Measurements from ENCODE around the gene ARHGAP42.

The ARHGAP42 gene

GRCh38 chr11:100805506-100806199 lies 118.6 kb downstream of the ARHGAP42 start:
- no peak for FAIRE-seq

GRCh38 chr11:100806296-100806695 lies 119.2 kb downstream of the ARHGAP42 start:
- FAIRE-seq: no peak

- no peak for FAIRE-seq
Observed at GRCh38 chr11:100808904-100809491, 121.9 kb downstream of the ARHGAP42 start.

DNA sequence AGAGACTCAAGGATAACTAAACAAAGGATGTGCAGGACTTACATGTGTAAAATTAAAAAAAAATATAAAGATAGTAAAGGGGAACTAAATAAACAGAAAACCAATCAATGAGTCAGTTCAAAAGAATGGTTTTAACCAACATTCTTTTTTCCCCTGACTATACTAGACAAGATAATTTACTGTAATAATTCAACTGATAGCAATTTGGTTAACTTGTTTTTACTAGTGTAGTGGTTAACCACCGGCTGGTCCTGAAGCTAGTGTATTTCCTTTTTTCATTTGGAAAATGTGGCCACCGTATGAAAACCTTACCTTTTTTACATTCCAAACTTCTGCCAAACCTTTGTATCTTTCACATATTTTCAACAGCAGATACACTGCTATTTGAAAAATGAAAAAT lies 123.1 kb downstream of the ARHGAP42 start:
- peak; percentile 18 for FAIRE-seq

- FAIRE-seq: no peak
Observed at GRCh38 chr11:100810666-100811065, 123.6 kb downstream of the ARHGAP42 start.

DNA sequence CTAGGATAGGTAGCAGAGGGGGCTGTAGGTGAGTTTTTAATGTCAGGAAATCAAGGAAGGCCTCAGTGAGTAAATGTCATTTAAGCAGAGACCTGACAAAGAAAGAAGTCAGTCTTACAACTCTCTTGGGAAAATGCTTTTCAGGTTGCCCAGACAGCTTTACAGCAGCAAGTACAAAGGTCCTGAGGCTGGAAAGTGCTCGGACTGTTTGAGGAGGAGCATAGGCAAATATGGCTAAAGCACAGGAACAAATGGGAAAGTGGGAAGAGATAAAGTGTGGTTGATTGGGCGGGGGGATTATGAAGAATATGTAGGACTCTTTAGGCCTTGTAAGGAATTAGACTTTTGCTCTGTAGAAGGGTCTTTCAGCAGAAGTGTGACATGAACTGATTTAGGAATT lies 125.4 kb downstream of the ARHGAP42 start:
- FAIRE-seq: no peak

DNA sequence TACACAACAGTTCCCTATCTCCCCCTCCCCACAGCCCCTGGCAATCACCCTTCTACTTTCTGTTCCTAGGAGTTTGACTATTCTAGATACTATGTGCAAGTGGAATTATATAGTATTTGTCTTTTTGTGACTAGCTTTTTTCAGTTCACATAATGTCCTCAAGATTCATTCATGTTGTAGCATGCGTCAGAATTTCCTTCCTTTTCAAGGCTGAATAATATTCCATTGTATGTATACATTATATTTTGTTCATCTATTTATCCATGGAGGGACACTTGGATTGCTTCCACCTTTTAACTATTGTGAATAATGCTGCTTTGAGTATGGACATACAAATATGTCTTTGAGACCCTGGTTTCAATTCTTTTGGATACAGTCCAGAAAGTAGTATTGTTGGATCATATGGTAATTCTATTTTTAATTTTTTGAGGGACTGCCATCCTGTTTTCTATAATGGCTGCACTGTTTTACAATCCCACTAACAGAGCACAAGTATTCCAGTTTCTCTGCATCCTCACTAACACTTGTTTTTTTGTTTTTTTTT lies 128.8 kb downstream of the ARHGAP42 start:
- FAIRE-seq: no peak

- FAIRE-seq: no peak
Observed at GRCh38 chr11:100816823-100817222, 129.7 kb downstream of the ARHGAP42 start.

DNA sequence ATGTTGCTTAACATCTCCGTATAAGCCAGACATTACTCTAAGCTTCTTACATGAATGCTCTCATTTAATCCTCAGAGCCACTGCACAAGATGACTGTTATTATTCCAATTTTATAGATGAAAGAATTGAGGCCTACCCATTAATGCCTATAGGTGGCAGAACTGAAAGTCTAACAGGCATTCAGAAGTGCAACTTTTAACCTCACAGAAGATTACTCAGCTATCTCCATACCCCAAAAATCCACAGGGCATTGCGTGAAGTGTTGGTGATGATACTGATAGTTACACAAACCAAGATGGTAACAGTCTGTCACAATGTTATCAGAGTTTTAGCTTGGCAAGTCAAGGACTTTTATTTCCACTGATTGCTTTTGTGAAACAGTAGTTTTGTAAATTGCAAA lies 130.5 kb downstream of the ARHGAP42 start:
- no peak for FAIRE-seq

DNA sequence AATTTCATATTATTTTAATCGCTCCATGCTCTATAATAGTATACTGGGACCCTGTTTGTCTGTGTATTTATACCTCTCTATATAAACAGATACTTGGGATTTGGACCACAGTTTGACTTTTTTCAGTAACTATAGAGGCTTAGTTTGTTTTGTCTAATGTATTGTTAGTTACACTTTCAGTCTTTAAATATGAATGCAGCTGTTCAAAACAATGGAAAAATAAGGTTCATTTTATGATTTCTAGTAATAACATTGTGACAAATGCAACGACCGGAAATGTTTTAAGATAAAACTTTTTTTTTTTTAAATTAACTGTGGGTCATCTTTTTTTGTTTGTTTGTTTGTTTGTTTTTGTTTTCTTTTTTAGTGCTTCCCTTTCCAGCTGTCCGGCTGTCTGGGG lies 133.5 kb downstream of the ARHGAP42 start:
- no peak for FAIRE-seq

- no peak for FAIRE-seq
Observed at GRCh38 chr11:100821198-100821597, 134.1 kb downstream of the ARHGAP42 start.

- no peak for FAIRE-seq
Observed at GRCh38 chr11:100823360-100823759, 136.3 kb downstream of the ARHGAP42 start.

DNA sequence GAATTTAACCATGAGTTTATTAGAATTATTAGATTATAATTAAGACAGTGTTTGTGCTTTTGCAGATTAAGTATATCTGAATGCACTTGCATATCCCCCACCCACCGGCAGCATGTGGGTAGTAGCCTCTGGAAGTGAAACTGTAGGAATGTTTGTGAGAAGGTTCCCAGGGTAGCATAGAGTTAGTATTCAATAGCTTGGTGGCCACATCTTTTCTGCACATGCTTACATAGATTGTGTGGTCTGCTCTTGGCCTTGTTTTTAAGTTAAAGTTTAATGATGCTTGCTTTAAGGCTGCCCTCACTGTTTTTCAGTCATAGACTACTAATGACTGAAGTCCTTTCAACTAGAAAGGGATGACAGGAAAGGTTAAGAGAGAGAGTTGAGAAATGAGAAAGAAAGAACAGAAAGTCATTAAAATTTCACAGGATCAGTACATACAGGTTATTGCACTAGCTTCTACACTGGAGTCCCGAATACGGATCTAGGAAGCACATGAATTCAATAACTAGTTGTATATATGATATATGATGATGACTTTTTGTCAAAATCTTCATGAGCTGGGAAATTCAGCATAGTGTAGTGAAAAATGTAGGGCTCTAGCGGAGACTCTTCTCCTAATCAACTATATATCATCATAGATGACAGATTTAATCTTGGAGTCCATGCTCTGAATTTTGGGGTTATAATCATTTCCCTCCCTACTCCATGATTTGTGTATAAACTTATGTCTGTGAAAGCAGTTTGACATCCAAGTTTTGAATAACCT lies 137.1 kb downstream of the ARHGAP42 start:
- no peak for FAIRE-seq

DNA sequence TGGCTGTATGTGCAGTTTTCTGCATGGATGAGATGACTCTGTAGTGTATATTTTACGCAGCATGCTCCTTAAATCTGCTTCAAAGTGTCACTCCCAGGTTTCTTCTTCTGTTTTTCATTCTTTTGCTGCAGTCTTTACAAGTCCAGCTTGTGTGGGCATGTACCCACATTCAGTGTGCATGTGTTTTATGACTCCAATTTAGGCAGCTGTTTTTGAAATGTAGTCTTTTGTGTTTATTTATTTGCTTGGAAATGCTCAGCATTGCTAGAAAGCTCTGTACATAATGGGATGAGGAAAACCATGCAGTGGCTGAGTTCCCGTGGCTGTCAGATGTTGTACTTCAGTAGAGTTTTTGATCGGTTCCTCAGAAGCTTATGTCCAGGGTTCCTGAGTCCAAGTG lies 138.5 kb downstream of the ARHGAP42 start:
- no peak for FAIRE-seq

DNA sequence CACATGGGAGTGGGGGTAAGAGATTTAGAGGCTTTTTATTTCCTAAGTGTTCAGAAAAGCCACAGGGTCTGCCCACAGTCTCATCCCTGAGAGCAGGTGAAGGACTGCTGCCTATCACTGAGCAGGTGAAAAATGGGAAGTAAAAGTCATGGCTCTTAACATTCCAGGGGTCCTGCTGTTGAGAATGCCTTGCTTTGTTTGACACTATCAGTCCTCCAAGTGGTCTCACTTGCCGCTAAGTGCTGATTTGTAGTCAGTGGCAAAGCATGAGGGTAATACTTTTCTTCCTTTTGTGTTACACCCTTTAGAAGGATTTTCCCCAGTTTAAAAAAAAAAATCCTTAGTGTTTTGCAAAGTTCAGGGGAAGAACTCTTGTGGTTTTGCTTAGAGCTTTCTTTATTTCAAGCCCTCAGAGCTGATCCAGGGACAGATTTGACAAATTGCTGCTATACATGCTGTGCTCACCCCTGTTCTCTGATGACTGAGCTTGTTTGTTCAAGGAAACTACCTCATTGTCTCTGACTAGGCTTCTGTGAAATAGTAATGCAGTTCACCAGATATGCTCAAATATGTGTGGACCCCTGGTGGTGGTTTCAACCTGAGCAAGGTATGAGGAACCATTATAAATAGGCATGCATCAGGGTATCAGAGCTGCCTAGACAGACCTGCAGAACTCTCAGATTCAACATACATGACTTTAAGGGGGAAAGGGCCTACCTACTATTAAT lies 141.0 kb downstream of the ARHGAP42 start:
- no peak for FAIRE-seq

- no peak for FAIRE-seq
Observed at GRCh38 chr11:100830274-100830673, 143.2 kb downstream of the ARHGAP42 start.

DNA sequence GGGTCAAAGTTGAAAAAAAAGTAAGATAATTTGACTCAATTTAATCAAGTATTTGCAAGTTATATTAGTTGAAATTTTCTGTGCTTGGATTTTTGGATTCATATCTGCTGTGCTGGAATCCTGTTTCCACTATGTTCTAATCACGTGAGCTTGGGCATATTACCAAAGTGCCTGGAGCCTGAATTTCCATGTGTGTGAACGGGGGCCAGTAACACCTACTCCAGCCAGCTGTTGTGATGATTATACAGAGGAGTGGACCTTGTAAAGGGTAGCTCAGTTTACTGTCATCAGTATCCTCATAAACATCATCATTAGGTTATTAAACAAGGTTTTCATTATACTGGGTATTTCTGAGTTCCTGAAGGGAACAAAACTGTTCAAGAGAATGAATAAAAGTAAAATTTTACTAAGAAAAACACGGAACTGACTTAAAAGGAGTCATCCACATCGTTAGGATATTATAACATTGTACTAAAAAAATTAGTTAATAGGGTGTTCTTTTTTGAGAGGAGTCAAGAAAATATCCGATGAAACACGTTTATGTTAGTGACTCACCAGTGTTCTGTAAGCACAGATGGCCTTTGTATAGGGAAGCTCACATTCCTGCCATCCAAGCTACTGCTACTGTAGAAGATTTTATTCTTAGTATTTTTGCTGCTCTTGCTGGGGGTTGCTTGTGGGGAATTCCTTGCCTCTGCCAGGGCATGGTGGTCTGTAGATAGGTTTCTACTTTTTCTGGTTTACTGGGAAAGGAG lies 144.1 kb downstream of the ARHGAP42 start:
- FAIRE-seq: no peak

DNA sequence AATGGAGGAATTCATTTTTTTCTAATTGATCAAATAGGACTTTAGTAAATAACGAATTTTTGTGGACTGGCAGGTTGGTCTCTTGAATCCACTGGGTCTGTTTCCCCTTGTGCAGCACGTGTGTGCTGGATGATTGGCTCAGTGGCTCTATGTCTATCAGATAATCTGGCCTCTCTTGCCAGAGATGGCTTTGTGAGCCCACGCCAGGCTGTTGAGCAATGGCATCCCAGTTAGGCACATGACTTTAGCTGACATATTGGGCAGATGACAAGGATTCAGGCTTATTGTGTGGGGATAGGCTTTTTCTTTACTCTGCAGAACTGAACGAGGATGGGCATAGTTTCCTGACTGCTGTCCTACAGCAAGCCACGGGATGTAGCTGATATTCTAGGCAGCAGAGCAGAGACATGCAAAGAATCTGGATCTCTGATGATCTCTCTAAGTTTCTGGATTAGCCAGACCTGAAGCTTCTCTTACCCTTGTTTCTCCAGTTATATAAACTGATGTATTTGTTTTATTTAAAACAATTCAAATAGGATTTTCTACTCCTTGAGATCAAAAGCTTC lies 144.9 kb downstream of the ARHGAP42 start:
- no peak for FAIRE-seq

- FAIRE-seq: no peak
Observed at GRCh38 chr11:100832829-100833228, 145.7 kb downstream of the ARHGAP42 start.

DNA sequence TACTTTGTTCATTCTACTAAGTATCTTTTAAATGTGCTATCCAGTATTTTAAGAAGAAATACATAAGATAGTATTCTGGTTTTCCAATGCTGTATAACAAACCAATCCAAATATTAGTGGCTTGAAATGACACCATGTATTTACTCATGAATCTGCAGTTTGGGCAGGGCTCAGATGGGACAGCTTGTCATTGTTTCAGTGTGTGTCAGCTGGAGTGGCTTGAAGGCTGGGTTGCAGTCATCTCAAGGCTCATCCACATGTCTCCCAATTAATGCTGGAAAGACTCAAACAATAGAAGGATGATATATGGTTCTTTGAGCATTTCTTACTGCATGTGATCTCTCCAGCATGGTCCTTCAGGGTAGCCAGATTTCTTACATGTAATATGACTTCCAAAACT lies 146.2 kb downstream of the ARHGAP42 start:
- FAIRE-seq: no peak

- FAIRE-seq: no peak
Observed at GRCh38 chr11:100835854-100836253, 148.8 kb downstream of the ARHGAP42 start.

GRCh38 chr11:100837311-100837710 lies 150.2 kb downstream of the ARHGAP42 start:
- FAIRE-seq: no peak
